ENCODE data around the gene SEC63. TPM values are rescaled to one million over a fixed set of nuclear protein-coding genes. Genes with fewer than 3 reads are reported as not detected.

The SEC63 gene
- total RNA-seq, 2 experiments from 2014 or later: 80.3 to 86.7 TPM

DNA sequence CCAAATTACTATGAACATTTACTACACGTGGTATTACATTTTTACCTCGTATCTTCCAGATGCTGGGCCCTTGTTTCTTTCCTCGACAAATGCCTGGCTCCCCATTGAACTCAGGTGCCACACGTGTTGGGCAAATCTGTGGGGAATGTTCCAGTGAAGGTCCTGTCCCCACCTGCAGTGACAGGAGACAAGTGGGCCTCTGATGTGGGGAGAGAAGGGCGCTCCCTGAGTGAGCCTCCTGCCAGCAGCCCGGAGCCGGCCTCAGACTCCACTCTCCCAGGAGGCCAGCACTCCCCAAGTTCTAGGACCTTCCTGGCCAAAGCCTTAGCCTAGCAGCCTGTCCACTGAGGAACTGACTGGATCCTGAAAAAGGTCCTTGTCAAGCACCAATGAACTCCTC, 112.2 kb downstream of the SEC63 start:
- Mint-ChIP-seq H3K27ac (no peak overlapping the region), H3K36me3 (ENCODE audit: low read depth) (no peaks in the 10 kb centered on the region), H3K9me3 (no peaks in the 10 kb centered on the region), H3K27me3 (no peaks in the 10 kb centered on the region), H3K4me3 (no peak overlapping the region), H3K4me1 (ENCODE audit: low read depth) (peaks cover 33% of the 10 kb centered on the region)
- TF ChIP-seq, protein P1, sequence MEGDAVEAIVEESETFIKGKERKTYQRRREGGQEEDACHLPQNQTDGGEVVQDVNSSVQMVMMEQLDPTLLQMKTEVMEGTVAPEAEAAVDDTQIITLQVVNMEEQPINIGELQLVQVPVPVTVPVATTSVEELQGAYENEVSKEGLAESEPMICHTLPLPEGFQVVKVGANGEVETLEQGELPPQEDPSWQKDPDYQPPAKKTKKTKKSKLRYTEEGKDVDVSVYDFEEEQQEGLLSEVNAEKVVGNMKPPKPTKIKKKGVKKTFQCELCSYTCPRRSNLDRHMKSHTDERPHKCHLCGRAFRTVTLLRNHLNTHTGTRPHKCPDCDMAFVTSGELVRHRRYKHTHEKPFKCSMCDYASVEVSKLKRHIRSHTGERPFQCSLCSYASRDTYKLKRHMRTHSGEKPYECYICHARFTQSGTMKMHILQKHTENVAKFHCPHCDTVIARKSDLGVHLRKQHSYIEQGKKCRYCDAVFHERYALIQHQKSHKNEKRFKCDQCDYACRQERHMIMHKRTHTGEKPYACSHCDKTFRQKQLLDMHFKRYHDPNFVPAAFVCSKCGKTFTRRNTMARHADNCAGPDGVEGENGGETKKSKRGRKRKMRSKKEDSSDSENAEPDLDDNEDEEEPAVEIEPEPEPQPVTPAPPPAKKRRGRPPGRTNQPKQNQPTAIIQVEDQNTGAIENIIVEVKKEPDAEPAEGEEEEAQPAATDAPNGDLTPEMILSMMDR (IDR thresholded peaks at IDR 0.05): no peak
- ChIA-PET POLR2A (interaction anchor here (1.2 to 4.1 kb wide), 2 partner anchors 24 to 59 kb away, joined by 4 to 82 read pairs; partner anchors contain the start of gene SCML4), CTCF (interaction anchor here (1.1 to 1.2 kb wide), 2 partner anchors 15 to 52 kb away, joined by 3 read pairs; no protein-coding TSS in a partner anchor)
- H3K4me1 ChIP-seq (ENCODE audit: insufficient read depth, low read length): peaks cover 23% of the 10 kb centered on the region
- no peaks in the 10 kb centered on the region for H3K36me3 ChIP-seq (ENCODE audit: insufficient read depth, low read length)
- no peak for DNase-seq
- H3K27ac ChIP-seq (ENCODE audit: low read depth in 1 of 2, low read length in 2 of 2): no peak overlapping the region
- ATAC-seq (ENCODE audit: poor library complexity): no peak
- intact Hi-C loops (cut with DNase I, micrococcal nuclease): loop anchor here (2.0 to 10.0 kb wide), 2 partner anchors 17 to 559 kb away; no protein-coding TSS in a partner anchor
- no peaks in the 10 kb centered on the region for H3K27me3 ChIP-seq (ENCODE audit: control insufficient read depth in 1 of 2, insufficient read depth in 2 of 2, low read length in 2 of 2)
- H3K4me3 ChIP-seq (ENCODE audit: low read length): no peak overlapping the region
- H3K9me3 ChIP-seq (ENCODE audit: control insufficient read depth in 1 of 2, insufficient read depth in 1 of 2, low read length in 2 of 2): no peaks in the 10 kb centered on the region

GRCh38 chr6:107843400-107843799, 114.6 kb downstream of the SEC63 start:
- H3K4me1 Mint-ChIP-seq (ENCODE audit: low read depth): peaks cover 28% of the 10 kb centered on the region
- no peaks in the 10 kb centered on the region for H3K9me3 ChIP-seq (ENCODE audit: control insufficient read depth in 1 of 2, insufficient read depth in 1 of 2, low read length in 2 of 2)
- H3K27ac Mint-ChIP-seq: peak overlapping the region; percentile 27
- TF ChIP-seq, protein P1 (IDR thresholded peaks at IDR 0.05): no peak
- H3K36me3 Mint-ChIP-seq (ENCODE audit: low read depth): no peaks in the 10 kb centered on the region
- DNase-seq (peak in 3 of 14 experiments; percentile 15 to 52 (median 42)), ATAC-seq (ENCODE audit: poor library complexity) (no peak)
- H3K27me3 Mint-ChIP-seq: no peaks in the 10 kb centered on the region
- CTCF ChIA-PET: interaction anchor here (1.2 kb wide), 1 partner anchor 113 kb away, joined by 4 read pairs; no protein-coding TSS in a partner anchor
- H3K27me3 ChIP-seq (ENCODE audit: control insufficient read depth in 1 of 2, insufficient read depth in 2 of 2, low read length in 2 of 2): no peaks in the 10 kb centered on the region
- H3K27ac ChIP-seq (ENCODE audit: low read depth in 1 of 2, low read length in 2 of 2): no peak overlapping the region
- peaks cover 18% of the 10 kb centered on the region for H3K4me1 ChIP-seq (ENCODE audit: insufficient read depth, low read length)
- H3K36me3 ChIP-seq (ENCODE audit: insufficient read depth, low read length): no peaks in the 10 kb centered on the region
- no peak overlapping the region for H3K4me3 Mint-ChIP-seq
- no peaks in the 10 kb centered on the region for H3K9me3 Mint-ChIP-seq
- H3K4me3 ChIP-seq (ENCODE audit: low read length): no peak overlapping the region
- intact Hi-C loops (cut with DNase I, micrococcal nuclease): loop anchor here in 1 of 2 experiments (10.0 kb wide), 1 partner anchor 561 kb away; no protein-coding TSS in a partner anchor
- POLR2A ChIA-PET: interaction anchor here (0.6 to 2.4 kb wide), 5 partner anchors 19 to 113 kb away, joined by 3 to 9 read pairs (median 3); partner anchors contain the start of gene SCML4

- Mint-ChIP-seq H3K27ac (no peak overlapping the region), H3K4me3 (no peak overlapping the region), H3K4me1 (ENCODE audit: low read depth) (peaks cover 15% of the 10 kb centered on the region), H3K36me3 (ENCODE audit: low read depth) (no peaks in the 10 kb centered on the region), H3K9me3 (no peaks in the 10 kb centered on the region), H3K27me3 (no peaks in the 10 kb centered on the region)
- Histone ChIP-seq H3K27me3 (ENCODE audit: control insufficient read depth in 1 of 2, insufficient read depth in 2 of 2, low read length in 2 of 2) (no peaks in the 10 kb centered on the region), H3K9me3 (ENCODE audit: control insufficient read depth in 1 of 2, insufficient read depth in 1 of 2, low read length in 2 of 2) (no peaks in the 10 kb centered on the region), H3K36me3 (ENCODE audit: insufficient read depth, low read length) (no peaks in the 10 kb centered on the region), H3K4me3 (ENCODE audit: low read length) (no peak overlapping the region), H3K27ac (ENCODE audit: low read depth in 1 of 2, low read length in 2 of 2) (no peak overlapping the region), H3K4me1 (ENCODE audit: insufficient read depth, low read length) (peaks cover 8% of the 10 kb centered on the region)
- TF ChIP-seq, protein P1 (IDR thresholded peaks at IDR 0.05): no peak
- POLR2A ChIA-PET: interaction anchor here (1.3 to 2.3 kb wide), 3 partner anchors 13 to 19 kb away, joined by 4 to 8 read pairs (median 5); partner anchors contain the start of gene SCML4
- CTCF ChIA-PET: interaction anchor here (1.2 to 1.8 kb wide), 3 partner anchors 15 to 166 kb away, joined by 3 to 6 read pairs (median 3); no protein-coding TSS in a partner anchor
- no peak for DNase-seq
- intact Hi-C loops (cut with DNase I, micrococcal nuclease): loop anchor here in 1 of 2 experiments (10.0 kb wide), 1 partner anchor 564 kb away; no protein-coding TSS in a partner anchor
- no peak for ATAC-seq (ENCODE audit: poor library complexity)
These were observed 116.7 kb downstream of the SEC63 start for GRCh38 chr6:107841275-107841670.

Data from CD4-positive, alpha-beta T cell (primary cell).